Stomach (tissue), 9 donors: Measurements from ENCODE around the gene IRF5. TPM values are rescaled to one million over a fixed set of nuclear protein-coding genes. Genes with fewer than 3 reads are reported as not detected.

ENCODE experiments used
- DNase-seq, 2 donors: peaks; one replicate each; pipeline versions ENCODE4 v3.0.0 to v3.0.0-alpha.2; 2013 to 2019
- H3K27ac ChIP-seq, 5 donors: fragments of 200-600 bp in 4 of 5; sonication (generic) in 4 of 5; one replicate each; pipeline ENCODE4 v1.5.1; 2013 to 2019; ENCODE audit warnings: mild to moderate bottlenecking in 1 of 5, moderate library complexity in 1 of 5
- H3K27me3 ChIP-seq, 3 donors: fragments of 200-600 bp; sonication (generic); one replicate each; pipeline ENCODE4 v1.5.1; 2017 to 2019; ENCODE audit warnings: mixed run types in 1 of 3
- H3K36me3 ChIP-seq, 4 donors: fragments of 200-600 bp; sonication (generic); 1 replicate in 3 of 4; 2 replicates in 1 of 4; pipeline ENCODE4 v1.5.1; 2016 to 2019
- H3K4me1 ChIP-seq, 4 donors: fragments of 200-600 bp; sonication (generic); one replicate each; pipeline ENCODE4 v1.5.1; 2016 to 2019
- H3K4me3 ChIP-seq, 4 donors: fragments of 200-600 bp; sonication (generic) in 3 of 4; one replicate each; pipeline ENCODE4 v1.5.1; 2016 to 2019; ENCODE audit warnings: mild to moderate bottlenecking in 1 of 4
- H3K9me3 ChIP-seq, 4 donors: fragments of 200-600 bp; sonication (generic); one replicate each; pipeline ENCODE4 v1.5.1; 2016 to 2019
- EP300 ChIP-seq: sonication (generic); formaldehyde crosslinking; IDR thresholded peaks from one replicate; pipeline ENCODE4 v1.6.1; 2017; ENCODE audit warnings: antibody characterized with exemption
- POLR2A ChIP-seq, 4 donors: fragments of 450-650 bp; IDR thresholded peaks; one replicate each; pipeline ENCODE4 v1.6.1; 2016; ENCODE audit warnings: antibody characterized with exemption in 4 of 4, control low read depth in 2 of 4, mild to moderate bottlenecking in 1 of 4, moderate library complexity in 1 of 4
- POLR2AphosphoS5 ChIP-seq, 3 donors: sonication (generic); formaldehyde crosslinking; IDR thresholded peaks; one replicate each; pipeline ENCODE4 v1.6.1; 2016; ENCODE audit warnings: antibody characterized with exemption in 3 of 3
- WGBS, 5 donors: extraction: QIAGEN DNeasy Blood & Tissue Kit in 3 of 5; methylation state at CpG; one replicate each; pipeline versions ENCODE4 v1.1.5 to v1.1.7; 2013 to 2018; 5-methylcytosine and 5-hydroxymethylcytosine counted together
- intact Hi-C: fragments of 100-400 bp; cut with DNase I; formaldehyde crosslinking; loops from one replicate; pipeline ENCODE4 v1.15.1; 2023; ENCODE audit warnings: low total_unique reads
- polyA plus RNA-seq, 3 donors: library from polyadenylated mRNA; stranded (reverse); fragments of 200-250 nt; gene quantifications; one replicate each; pipeline ENCODE4 v1.2.3, GENCODE V29; 2013
- total RNA-seq, 5 donors: library from RNA; depleted of rRNA; stranded (reverse); fragments of >200 nt; gene quantifications; one replicate each; pipeline versions ENCODE4 v1.1.0 to v1.2.3, GENCODE V29; 2014 to 2016
- TF ChIP-seq, protein P1 (sequence below), 7 experiments: fragments of 450-650 bp in 4 of 7; fragments of 200-600 bp in 3 of 7; sonication (generic) in 3 of 7; IDR thresholded peaks; one replicate each; pipeline ENCODE4 v1.5.1; 2016 to 2019; ENCODE audit warnings: antibody characterized with exemption in 7 of 7, control low read depth in 2 of 7, mild to moderate bottlenecking in 1 of 7
- donor health status: healthy with polysubstance abuse.
- donor health status: Bipolar disorder and iron deficiency.
- donor health status: healthy.

The IRF5 gene
- total and polyA plus RNA-seq, 8 donors, result 2.2 to 13.8 (median 4.7) TPM

DNA sequence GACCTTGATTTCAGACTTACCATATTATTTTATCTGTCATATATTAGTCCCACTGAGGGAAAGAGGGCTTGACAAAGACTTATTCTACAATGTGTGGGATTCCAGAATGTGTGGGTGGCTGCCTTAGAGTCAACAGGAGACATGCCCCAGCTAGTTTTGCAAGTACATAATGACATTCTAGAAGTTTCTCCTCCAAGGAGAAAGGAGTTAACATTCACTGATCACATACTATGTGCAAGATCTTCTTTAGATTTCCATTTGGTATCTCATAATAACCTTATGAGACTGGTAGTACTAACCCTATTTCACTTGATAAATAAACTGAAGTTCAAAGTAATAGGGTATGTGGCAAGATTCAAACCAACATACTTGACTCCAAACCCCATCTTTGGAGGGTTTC lies 25.2 kb downstream of the IRF5 start:
- TF ChIP-seq, protein P1, sequence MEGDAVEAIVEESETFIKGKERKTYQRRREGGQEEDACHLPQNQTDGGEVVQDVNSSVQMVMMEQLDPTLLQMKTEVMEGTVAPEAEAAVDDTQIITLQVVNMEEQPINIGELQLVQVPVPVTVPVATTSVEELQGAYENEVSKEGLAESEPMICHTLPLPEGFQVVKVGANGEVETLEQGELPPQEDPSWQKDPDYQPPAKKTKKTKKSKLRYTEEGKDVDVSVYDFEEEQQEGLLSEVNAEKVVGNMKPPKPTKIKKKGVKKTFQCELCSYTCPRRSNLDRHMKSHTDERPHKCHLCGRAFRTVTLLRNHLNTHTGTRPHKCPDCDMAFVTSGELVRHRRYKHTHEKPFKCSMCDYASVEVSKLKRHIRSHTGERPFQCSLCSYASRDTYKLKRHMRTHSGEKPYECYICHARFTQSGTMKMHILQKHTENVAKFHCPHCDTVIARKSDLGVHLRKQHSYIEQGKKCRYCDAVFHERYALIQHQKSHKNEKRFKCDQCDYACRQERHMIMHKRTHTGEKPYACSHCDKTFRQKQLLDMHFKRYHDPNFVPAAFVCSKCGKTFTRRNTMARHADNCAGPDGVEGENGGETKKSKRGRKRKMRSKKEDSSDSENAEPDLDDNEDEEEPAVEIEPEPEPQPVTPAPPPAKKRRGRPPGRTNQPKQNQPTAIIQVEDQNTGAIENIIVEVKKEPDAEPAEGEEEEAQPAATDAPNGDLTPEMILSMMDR (IDR thresholded peaks at IDR 0.05), result no peak
- no peak for TF ChIP-seq POLR2A (IDR thresholded peaks at IDR 0.05)
- no peak for TF ChIP-seq EP300
- no peak for TF ChIP-seq POLR2AphosphoS5 (IDR thresholded peaks at IDR 0.05)
- intact Hi-C loops, result no loop called here
- Histone ChIP-seq H3K36me3 (peaks cover 38 to 95% (median 92%) of the 10 kb centered on the region in 4 donors), H3K27ac (no peak overlapping the region), H3K4me1 (no peaks in the 10 kb centered on the region), H3K27me3 (no peaks in the 10 kb centered on the region), H3K4me3 (no peak overlapping the region), H3K9me3 (no peaks in the 10 kb centered on the region)
- DNase-seq, result no peak

DNA sequence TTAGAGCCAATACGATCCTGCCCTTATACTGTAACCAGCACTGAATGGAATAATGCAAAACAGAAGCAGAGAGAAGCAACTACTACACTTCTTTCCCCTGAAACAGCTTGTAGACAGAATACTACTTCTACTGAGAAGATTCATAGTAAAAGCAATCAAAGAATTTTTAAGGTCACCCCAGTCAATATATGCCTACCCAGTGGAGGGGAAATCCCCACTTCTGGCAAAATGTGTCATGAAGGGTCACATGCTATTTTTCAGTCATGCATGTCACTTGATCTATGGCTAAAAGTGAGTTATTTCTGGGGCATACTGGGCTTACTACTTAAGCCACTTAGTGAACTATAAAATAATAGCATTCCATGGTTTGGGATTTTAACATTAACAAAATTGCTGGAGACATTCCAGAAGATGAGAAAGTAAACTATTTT lies 25.6 kb downstream of the IRF5 start:
- intact Hi-C loops, result no loop called here
- Histone ChIP-seq H3K27me3 (no peaks in the 10 kb centered on the region), H3K36me3 (peaks cover 38 to 97% (median 93%) of the 10 kb centered on the region in 4 donors), H3K4me3 (no peak overlapping the region), H3K27ac (no peak overlapping the region), H3K4me1 (no peaks in the 10 kb centered on the region), H3K9me3 (no peaks in the 10 kb centered on the region)
- TF ChIP-seq EP300 (no peak), POLR2AphosphoS5 (IDR thresholded peaks at IDR 0.05) (no peak), POLR2A (IDR thresholded peaks at IDR 0.05) (no peak)
- TF ChIP-seq, protein P1 (IDR thresholded peaks at IDR 0.05), result no peak
- 65 to 88% (median 80%) methylated on average over 1 of the region's 1 CpG for WGBS, 5 donors
- no peak for DNase-seq

DNA sequence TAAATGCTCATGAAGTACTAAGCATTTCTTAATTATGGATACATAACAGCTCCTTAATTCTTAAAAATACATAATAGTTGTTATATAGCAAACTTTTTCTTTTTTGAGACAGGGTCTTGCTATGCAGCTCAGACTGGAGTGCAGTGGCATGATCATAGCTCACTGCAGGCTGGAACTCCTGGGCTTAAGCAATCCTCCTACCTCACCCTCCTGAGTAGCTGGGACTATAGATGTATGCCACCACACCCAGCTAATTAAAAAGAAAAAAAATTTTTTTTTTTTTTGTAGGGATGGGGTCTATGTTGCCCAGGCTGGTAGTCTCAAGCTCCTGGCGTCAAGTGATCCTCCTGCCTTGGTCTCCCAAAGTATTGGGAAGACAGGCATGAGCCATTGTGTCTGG lies 30.9 kb downstream of the IRF5 start:
- no peaks in the 10 kb centered on the region for H3K9me3 ChIP-seq

DNA sequence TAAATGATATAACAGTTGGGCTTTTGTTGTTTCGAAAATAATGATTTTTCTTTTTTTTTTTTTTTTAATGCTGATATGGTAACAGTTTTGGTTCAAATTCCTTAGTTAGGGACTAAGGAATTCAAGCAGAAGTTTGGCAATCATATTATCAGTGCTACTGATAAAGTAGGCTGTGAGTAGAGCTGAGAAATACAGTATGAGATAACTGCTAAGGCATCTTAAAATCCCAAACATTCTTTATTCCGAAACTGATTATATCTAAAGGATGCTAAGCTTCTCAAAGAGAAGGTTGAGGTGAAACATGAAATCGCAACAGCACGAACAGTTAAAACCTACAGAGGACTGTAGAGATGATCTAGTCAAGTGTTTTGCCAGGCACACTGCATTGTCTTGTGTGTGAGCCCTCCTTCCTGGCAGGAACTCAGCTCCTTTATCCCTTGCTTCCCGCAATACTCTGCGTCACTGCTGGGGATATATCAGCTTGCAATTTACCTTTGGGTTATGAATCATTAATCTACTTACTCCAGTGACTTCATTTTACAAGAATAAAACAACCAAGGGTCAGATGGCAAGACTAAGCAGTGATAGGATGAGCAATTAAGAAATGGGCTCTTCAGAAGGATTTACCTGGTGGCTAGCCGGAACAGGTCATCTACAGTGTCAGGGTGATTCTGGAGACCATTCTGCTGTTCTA lies 36.7 kb downstream of the IRF5 start:
- intact Hi-C loops, result no loop called here
- Histone ChIP-seq H3K9me3 (no peaks in the 10 kb centered on the region), H3K4me1 (no peaks in the 10 kb centered on the region), H3K36me3 (peaks cover 61 to 98% (median 98%) of the 10 kb centered on the region in 4 donors), H3K27ac (no peak overlapping the region), H3K4me3 (no peak overlapping the region), H3K27me3 (no peaks in the 10 kb centered on the region)
- 78 to 89% (median 84%) methylated on average over 7 of the region's 7 CpGs for WGBS, 5 donors
- TF ChIP-seq, protein P1 (IDR thresholded peaks at IDR 0.05), result no peak
- no peak for TF ChIP-seq POLR2A (IDR thresholded peaks at IDR 0.05)
- TF ChIP-seq EP300, result no peak
- TF ChIP-seq POLR2AphosphoS5 (IDR thresholded peaks at IDR 0.05), result no peak
- no peak for DNase-seq

More for the DNA sequence above, 30.9 kb downstream of the IRF5 start:
- TF ChIP-seq EP300 (no peak), POLR2AphosphoS5 (IDR thresholded peaks at IDR 0.05) (no peak), POLR2A (IDR thresholded peaks at IDR 0.05) (no peak)
- TF ChIP-seq, protein P1 (IDR thresholded peaks at IDR 0.05), result no peak
- intact Hi-C loops, result no loop called here
- no peaks in the 10 kb centered on the region for H3K27me3 ChIP-seq
- H3K27ac ChIP-seq, result no peak overlapping the region
- no peaks in the 10 kb centered on the region for H3K4me1 ChIP-seq
- 91 to 100% (median 95%) methylated on average over 1 of the region's 1 CpG for WGBS, 5 donors
- DNase-seq, result no peak
- peaks cover 55 to 98% (median 97%) of the 10 kb centered on the region in 4 donors for H3K36me3 ChIP-seq
- H3K4me3 ChIP-seq, result no peak overlapping the region
